HG03280 (cell line): Measurements from ENCODE around the gene MAMLD1.

Source experiments
- ATAC-seq: cut with Tn5 transposase; IDR thresholded peaks from one replicate; pipeline ENCODE4 v1.9.1; 2021; ENCODE audit warnings: mild to moderate bottlenecking, moderate library complexity; ENCODE audit not compliant: unreplicated experiment

The MAMLD1 gene

GRCh38 chrX:150489359-150490015 is 126.4 kb downstream of the MAMLD1 start:
- no peak for ATAC-seq

GRCh38 chrX:150495496-150495895 is 132.4 kb downstream of the MAMLD1 start:
- ATAC-seq: no peak

DNA sequence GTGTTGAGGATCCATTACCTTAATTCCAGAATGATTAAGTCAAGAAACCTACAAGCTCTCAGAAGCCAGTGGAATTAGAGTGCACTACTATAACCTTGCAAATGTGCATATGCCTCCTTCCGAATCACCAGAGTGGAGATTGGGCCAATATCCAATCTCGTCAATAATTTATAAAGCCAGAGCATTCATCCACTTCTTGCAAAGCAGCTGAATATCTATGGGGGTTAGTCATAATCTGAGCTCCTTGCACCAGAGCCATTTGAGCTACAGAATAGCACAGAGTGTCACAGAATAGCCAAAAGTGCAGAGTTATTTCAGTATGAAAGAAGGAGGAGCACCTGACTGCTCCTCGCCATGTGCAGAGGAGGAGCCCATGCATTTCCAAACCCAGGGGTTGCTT is 136.1 kb downstream of the MAMLD1 start:
- no peak for ATAC-seq

DNA sequence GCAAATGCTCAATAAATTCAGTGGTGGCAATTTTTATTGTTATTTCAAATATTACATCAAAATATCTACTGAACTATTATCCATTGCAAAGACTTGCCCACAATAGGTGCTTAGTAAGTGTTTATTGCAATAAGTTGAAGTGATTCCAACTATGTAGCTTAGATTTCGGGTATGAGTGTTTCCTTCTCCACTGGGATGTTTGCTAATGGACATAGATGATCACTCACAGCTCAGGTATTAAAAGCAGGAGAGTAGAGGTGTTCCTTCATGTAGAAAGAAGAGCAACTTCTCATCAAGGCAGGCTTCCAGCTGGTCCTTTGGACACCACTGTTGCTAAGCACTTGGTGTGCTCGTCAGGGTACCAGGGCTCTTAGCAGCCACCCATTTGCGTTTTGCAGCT is 139.0 kb downstream of the MAMLD1 start:
- ATAC-seq: no peak

- ATAC-seq: no peak
Measured at GRCh38 chrX:150502979-150503897, 140.1 kb downstream of the MAMLD1 start.

DNA sequence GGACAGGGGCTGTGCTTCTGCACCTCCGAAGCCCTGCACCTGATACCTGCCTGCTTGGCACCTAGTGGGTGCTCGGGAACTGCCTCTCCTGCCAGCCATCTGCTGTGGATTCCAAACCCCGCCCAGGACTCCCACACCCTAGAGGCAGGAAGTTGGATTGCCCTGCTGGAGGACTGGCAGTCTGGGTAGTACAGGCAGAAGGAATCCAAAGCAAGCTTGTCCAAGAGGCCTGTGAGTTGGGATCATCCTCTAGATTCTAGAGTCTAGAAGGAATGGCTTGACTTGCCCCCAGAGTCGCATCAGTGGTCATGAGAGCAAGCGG is 140.7 kb downstream of the MAMLD1 start:
- ATAC-seq: no peak

DNA sequence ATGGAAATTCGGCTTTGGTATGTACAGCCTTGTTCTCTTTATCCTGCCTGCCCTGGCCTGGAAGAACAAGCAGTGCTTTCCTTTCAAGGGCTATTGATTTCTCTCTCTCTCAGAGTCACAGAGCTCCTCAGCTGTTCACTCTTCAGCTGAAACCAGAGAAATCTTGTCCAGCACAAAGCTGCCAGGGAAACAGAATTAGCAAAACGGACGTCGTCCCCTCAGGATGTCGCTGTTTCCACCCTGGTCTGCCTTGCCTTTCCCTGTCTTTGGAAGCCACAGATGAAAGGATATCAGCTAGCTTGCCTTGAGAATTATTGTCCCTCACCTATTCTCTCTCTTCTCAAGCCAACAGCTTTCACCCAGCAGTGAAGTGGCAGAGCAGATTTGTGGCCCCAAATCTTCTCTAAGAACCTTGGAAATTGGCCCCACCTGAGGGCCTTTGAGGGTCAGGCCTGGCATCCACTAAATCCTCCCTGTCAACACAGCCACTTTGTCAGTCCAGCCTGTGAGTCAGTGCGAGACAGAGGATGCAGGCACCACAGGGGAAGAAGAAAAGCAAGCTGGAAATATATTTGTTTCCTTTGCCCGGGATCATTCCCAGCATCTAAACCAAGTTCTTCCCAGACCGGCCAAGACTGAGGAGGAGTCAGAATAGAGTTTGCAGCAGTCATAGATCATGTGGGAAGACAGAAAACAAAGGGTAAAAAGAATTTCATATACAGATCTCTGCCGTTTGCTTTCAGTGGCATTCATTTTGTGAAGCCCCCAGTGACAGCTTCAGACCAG is 141.5 kb downstream of the MAMLD1 start:
- ATAC-seq: no peak

GRCh38 chrX:150506020-150506419 is 142.9 kb downstream of the MAMLD1 start:
- no peak for ATAC-seq

- ATAC-seq: no peak
Measured at GRCh38 chrX:150506486-150506885, 143.4 kb downstream of the MAMLD1 start.

- no peak for ATAC-seq
Measured at GRCh38 chrX:150507251-150507856, 144.2 kb downstream of the MAMLD1 start.

GRCh38 chrX:150508018-150508417 is 144.9 kb downstream of the MAMLD1 start:
- ATAC-seq: no peak

DNA sequence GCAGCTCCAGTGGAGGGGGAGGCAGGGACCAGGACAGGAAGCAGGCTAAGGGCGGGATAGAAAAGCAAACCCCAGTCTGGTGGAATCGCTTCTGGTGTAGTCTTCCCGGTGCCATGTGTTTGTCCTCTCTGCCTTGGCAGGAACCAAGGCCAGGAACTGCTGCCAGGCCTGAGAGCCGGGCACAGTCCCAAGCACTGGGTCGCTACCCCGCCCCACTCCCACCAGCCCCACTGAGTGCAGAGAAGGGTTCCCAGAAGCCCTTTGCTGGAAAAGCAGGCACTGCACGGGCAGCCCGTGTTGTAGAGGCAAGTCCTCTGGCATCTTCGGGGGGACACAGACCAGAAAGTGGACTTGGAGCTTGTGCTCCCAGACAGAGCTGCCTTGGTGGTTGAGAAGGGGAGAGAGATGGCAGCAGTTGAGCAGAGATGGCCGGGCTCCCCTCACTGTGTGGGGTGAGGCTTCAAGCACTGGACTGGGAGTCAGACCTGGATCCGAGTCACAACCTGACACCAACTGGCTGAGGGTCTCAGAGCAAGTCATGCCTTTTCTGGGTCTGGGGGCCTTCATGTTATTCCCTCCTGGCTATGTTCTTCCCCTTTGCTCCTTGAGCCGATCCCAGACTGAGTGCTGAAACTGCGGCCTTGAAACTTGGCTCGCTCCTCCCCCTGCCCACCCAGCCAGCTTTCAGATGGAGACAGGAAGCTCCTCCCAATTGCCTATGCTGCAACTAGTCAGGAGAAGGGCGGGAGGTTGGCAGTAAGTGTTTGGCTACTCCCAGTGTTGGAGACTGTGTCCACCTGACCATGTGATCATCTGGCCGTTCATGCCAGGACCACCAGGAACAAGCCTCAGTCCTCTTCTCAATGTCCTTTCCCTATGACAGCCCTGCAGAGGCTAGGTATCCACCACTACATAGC is 145.6 kb downstream of the MAMLD1 start:
- no peak for ATAC-seq

- ATAC-seq: no peak
Measured at GRCh38 chrX:150509703-150510102, 146.6 kb downstream of the MAMLD1 start.

DNA sequence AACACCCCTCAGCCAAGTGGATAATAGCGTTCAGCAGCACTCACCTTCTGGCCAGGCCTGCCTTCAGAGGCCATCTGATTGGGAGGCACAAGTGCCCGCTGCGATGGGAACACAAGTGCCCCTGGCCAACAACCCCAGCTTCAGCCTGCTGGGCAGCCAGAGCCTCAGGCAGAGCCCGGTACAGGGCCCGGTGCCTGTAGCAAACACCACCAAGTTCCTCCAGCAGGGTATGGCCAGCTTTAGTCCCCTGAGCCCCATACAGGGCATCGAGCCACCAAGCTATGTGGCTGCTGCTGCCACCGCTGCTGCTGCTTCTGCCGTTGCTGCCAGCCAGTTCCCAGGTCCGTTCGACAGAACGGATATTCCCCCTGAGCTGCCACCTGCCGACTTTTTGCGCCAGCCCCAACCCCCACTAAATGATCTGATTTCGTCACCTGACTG is 149.4 kb downstream of the MAMLD1 start:
- no peak for ATAC-seq

- no peak for ATAC-seq
Measured at GRCh38 chrX:150513544-150513943, 150.4 kb downstream of the MAMLD1 start.

DNA sequence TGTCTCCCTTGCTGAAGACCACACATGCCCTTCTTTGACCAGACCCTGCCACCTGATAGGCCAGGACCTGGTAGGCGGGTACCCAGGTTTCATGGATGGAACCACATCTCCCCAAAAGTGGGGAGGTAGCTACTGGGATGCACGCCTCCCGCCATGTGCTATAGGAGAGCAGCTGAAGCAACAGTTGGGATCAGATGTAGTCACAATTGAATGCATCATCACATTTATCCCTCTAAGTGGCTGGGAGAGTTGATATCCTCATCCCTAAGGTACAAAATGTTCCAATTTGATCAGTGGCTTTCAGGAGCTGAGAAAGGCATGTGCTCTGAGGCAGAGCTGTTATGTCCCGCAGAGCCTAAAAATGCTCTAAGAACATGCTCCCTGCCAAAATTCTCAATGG is 151.3 kb downstream of the MAMLD1 start:
- ATAC-seq: no peak

DNA sequence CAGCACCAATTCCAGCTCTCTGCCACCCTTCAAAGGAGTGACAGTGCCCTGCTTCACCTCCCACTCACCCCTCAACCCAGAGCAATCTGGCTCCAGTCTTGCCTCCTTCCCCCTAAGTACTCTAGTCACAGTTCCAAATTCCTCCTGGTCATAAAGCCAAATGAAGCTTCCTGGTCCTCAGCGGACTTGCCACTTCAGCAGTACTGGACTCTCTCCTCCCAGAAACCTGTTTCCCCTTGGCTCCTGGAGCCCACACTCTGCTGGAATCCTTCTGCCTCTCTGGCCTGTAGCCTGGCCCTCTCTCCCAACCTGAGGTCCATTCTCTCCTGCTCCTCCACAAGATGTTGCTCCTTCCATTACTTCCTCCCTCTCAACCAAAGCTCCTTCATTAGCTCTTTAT is 152.7 kb downstream of the MAMLD1 start:
- ATAC-seq: no peak

DNA sequence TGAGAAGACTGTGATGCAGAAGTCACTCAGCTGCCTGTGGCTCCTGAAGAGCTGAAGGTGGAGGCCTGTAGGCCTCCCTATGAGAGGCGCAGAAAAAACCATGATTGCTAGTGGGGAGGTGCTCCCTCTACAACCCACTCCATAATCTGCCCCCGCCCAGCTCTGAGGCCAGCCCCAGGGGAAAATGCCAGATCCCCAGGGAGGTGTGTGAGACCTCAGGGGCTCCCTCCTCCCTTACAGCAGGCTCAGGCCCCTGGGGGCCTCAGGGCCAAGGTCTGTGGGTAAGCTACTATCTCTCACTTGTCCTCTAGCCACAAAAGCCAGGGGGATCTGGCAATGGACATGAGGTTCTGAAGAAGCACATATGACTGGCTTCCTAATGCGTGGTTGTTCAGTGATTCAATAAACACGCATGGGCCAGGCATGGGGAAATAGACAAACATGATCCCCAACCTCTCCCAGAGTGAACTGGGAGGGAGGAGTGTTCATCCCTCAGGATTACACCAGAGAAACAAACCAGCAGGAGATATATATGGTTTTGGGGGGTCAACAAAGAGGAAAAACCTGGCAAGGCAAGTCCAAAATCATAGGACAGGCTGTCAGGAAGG is 154.3 kb downstream of the MAMLD1 start:
- no peak for ATAC-seq

DNA sequence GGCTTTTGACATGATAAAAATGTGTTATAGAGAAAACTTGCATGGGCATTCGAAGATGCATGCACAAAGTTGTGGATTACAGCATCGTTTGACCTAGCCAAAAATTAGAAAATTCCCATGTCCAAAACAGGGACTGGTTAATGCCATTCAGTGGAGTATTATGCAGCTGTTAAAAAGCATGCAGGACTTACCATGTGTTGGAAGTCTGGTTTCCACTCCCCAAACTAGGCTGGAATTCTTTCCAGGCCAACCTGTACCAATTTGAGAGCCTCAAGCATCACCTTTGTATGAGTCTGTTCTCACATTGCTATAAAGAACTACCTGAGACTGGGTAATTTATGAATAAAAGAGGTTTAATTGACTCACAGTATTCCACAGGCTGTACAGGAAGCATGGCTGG is 159.4 kb downstream of the MAMLD1 start:
- no peak for ATAC-seq
